Natural killer cell (primary cell): ENCODE data around the gene ARHGDIA. TPM values are rescaled to one million over a fixed set of nuclear protein-coding genes. Genes with fewer than 3 reads are reported as not detected.

Experiments
- ATAC-seq, 3 donors: fragments of 150-1000 bp in 2 of 3; fragments of 200-7000 bp in 1 of 3; cut with Tn5 transposase; 1 replicate in 1 of 3; 2 replicates in 2 of 3; pipeline ENCODE4 v1.10.0; 2021; ENCODE audit warnings: mild to moderate bottlenecking in 2 of 3, moderate library complexity in 2 of 3
- DNase-seq, 2 donors: peaks; one replicate each; pipeline versions ENCODE4 v3.0.0 to v3.0.0-alpha.2; 2013 to 2021; ENCODE audit warnings: mixed read lengths in 1 of 2
- H3K27ac ChIP-seq: one replicate; pipeline ENCODE4 v1.5.1; 2013; ENCODE audit warnings: mild to moderate bottlenecking, low read length
- H3K27me3 ChIP-seq: one replicate; pipeline ENCODE4 v1.6.1; 2013; ENCODE audit warnings: low read length; ENCODE audit not compliant: control insufficient read depth, insufficient read depth
- H3K36me3 ChIP-seq: one replicate; pipeline ENCODE4 v1.6.1; 2013; ENCODE audit warnings: low read length; ENCODE audit not compliant: control insufficient read depth, insufficient read depth
- H3K4me1 ChIP-seq: one replicate; pipeline ENCODE4 v1.6.1; 2013; ENCODE audit warnings: low read length; ENCODE audit not compliant: control insufficient read depth, insufficient read depth
- H3K4me3 ChIP-seq: one replicate; pipeline ENCODE4 v1.5.1; 2013; ENCODE audit warnings: low read length
- H3K9me3 ChIP-seq: one replicate; pipeline ENCODE4 v1.6.1; 2013; ENCODE audit warnings: low read length; ENCODE audit not compliant: control insufficient read depth, insufficient read depth
- H3K27ac Mint-ChIP-seq, 2 donors: one replicate each; pipeline ENCODE4 v1.8.0; 2022; ENCODE audit warnings: mild to moderate bottlenecking in 2 of 2, mixed read lengths in 2 of 2, moderate library complexity in 1 of 2
- H3K27me3 Mint-ChIP-seq, 2 donors: one replicate each; pipeline ENCODE4 v1.8.0; 2022; ENCODE audit warnings: low read depth in 2 of 2, mixed read lengths in 2 of 2
- H3K36me3 Mint-ChIP-seq: one replicate; pipeline ENCODE4 v1.8.0; 2022; ENCODE audit warnings: mixed read lengths
- H3K4me1 Mint-ChIP-seq, 2 donors: one replicate each; pipeline ENCODE4 v1.8.0; 2022; ENCODE audit warnings: mixed read lengths in 2 of 2
- H3K4me3 Mint-ChIP-seq: one replicate; pipeline ENCODE4 v1.8.0; 2022; ENCODE audit warnings: mild to moderate bottlenecking, moderate library complexity, mixed read lengths
- H3K9me3 Mint-ChIP-seq, 2 donors: one replicate each; pipeline ENCODE4 v1.8.0; 2022; ENCODE audit warnings: mixed read lengths in 2 of 2
- WGBS: methylation state at CpG from one replicate; pipeline ENCODE4 v1.1.7; 2013; ENCODE audit warnings: missing lambda C conversion rate; ENCODE audit not compliant: insufficient coverage; 5-methylcytosine and 5-hydroxymethylcytosine counted together
- intact Hi-C: fragments of 100-400 bp; cut with micrococcal nuclease; formaldehyde crosslinking; loops from one replicate; pipeline ENCODE4 v1.14.2; 2022
- total RNA-seq, 4 donors: library from RNA; stranded (reverse); fragments of 120-200 nt in 1 of 4; gene quantifications; one replicate each; pipeline versions ENCODE4 v1.2.3 to v1.2.4, GENCODE V29; 2013 to 2022
- TF ChIP-seq, protein P1 (sequence below): fragments of 200-600 bp; IDR thresholded peaks from one replicate; pipeline ENCODE4 v1.8.0; 2022; ENCODE audit warnings: antibody characterized with exemption

Gene ARHGDIA
- total RNA-seq, 3 donors from 2014 or later (not counting 1 experiment from before 2014, with no cell fraction given): 600 to 824 (median 689) TPM

DNA sequence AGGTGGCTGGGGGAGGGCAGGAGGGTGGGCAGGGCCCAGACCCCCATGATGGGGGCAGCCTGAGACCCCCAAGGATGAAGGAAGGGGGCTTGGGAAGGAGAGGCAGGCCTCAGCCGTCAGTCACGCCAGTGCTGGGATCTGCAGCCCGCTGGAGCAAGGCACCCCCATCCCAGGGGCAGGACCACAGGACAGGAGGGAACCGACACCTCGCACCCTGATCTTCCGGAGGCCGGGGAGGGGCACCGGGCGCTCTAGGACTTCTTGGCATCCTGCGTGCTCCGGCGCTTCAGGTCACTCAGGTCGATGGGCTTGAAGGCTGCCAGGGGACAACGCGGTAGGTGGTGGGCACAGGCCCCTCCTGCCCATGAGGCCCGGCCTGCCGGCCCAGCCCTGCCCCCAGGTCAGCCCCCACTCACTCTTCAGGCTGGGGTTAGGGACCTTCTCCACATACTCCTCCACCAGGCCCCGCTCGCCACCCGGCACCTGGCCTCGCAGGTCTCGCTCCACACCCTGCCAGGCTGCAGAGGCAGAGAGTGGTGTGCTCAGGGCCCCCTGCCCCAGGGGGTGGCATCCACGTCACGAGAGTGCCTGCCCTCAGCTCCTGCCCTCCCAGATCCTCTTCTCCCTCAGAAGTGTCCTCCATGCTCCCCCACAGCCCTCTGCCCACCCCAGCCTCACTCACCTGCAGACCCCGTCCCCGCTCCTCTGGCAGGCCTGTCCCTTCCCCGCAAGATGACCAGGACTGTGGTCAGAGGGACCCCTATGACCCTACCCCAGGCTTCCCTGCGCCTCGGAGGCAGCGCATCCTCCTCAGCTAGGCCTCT is 47.9 kb downstream of the ARHGDIA start:
- peaks cover 7% of the 10 kb centered on the region for H3K36me3 ChIP-seq
- WGBS: 96% methylated on average over 30 of the region's 30 CpGs

DNA sequence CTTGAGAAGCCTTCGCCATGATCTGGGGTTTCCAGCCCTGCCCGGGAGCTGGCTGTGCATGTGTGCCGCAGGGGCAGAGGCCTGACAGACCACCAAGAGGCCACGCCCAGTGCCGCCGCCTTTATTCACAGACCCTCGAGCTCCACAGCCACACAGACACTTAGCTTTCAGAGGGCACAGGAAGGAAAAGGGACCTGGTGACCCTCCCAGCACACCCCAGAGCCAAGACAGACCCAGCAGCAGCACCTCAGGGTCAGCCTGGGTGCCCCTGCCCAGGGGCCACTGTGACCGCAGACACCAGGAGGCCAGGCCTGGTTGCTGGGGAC is 48.9 kb downstream of the ARHGDIA start:
- H3K27ac Mint-ChIP-seq: no peak overlapping the region
- Histone ChIP-seq H3K36me3 (peaks cover 7% of the 10 kb centered on the region), H3K4me3 (no peak overlapping the region), H3K4me1 (peaks cover 3% of the 10 kb centered on the region), H3K9me3 (no peaks in the 10 kb centered on the region), H3K27me3 (no peaks in the 10 kb centered on the region), H3K27ac (no peak overlapping the region)
- no peaks in the 10 kb centered on the region for H3K36me3 Mint-ChIP-seq
- peaks cover 0 to 7% of the 10 kb centered on the region in 2 donors for H3K4me1 Mint-ChIP-seq
- 93% methylated on average over 8 of the region's 8 CpGs for WGBS
- peaks cover 0 to 7% of the 10 kb centered on the region in 2 donors for H3K27me3 Mint-ChIP-seq
- TF ChIP-seq, protein P1, sequence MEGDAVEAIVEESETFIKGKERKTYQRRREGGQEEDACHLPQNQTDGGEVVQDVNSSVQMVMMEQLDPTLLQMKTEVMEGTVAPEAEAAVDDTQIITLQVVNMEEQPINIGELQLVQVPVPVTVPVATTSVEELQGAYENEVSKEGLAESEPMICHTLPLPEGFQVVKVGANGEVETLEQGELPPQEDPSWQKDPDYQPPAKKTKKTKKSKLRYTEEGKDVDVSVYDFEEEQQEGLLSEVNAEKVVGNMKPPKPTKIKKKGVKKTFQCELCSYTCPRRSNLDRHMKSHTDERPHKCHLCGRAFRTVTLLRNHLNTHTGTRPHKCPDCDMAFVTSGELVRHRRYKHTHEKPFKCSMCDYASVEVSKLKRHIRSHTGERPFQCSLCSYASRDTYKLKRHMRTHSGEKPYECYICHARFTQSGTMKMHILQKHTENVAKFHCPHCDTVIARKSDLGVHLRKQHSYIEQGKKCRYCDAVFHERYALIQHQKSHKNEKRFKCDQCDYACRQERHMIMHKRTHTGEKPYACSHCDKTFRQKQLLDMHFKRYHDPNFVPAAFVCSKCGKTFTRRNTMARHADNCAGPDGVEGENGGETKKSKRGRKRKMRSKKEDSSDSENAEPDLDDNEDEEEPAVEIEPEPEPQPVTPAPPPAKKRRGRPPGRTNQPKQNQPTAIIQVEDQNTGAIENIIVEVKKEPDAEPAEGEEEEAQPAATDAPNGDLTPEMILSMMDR: no peak
- DNase-seq: no peak
- no peak overlapping the region for H3K4me3 Mint-ChIP-seq
- no peak for ATAC-seq
- intact Hi-C loops: no loop called here
- no peaks in the 10 kb centered on the region for H3K9me3 Mint-ChIP-seq

More for the DNA sequence above, 47.9 kb downstream of the ARHGDIA start:
- DNase-seq: no peak
- no peaks in the 10 kb centered on the region for H3K27me3 ChIP-seq
- H3K4me3 ChIP-seq: no peak overlapping the region
- Mint-ChIP-seq H3K36me3 (no peaks in the 10 kb centered on the region), H3K4me1 (peaks cover under 1 to 8% of the 10 kb centered on the region in 2 donors), H3K9me3 (no peaks in the 10 kb centered on the region), H3K4me3 (no peak overlapping the region), H3K27me3 (no peaks in the 10 kb centered on the region), H3K27ac (no peak overlapping the region)
- no peak for ATAC-seq
- H3K4me1 ChIP-seq: peaks cover 3% of the 10 kb centered on the region
- intact Hi-C loops: no loop called here
- H3K27ac ChIP-seq: no peak overlapping the region
- TF ChIP-seq, protein P1: no peak
- no peaks in the 10 kb centered on the region for H3K9me3 ChIP-seq

DNA sequence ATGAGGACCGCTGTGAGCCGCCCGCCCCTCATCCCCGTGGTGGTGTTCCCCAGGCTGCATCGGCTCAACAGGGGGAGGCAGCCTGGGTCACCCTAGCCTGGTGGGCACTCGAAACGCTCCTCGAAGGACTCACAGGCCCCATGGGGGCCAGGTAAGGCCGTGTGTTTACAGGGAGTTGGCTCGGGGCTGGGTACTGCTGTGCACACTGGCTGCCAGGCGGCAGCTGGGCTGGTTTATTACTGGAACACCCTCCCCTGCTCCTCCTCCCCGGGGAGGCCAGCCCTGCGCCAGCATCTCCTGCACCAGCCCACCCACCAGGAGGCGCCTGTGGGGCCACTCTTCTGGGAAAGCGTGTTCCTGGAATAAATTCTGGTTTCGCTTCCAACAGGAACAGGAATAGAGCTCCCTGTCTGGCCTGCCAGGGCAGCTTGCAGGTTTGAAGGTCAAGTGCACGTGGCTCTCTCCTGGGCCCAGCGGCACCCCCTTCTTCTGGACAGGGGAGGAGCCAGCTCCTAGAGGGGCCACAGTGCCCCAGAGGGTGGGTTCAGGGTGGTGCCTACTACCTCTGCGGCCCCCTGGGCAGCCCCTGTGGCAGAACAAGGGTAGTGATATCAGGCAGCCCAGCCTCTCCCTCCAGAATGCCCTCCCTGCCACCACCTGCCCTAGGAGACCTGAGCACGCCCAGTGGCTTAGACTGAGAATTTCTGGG is 49.4 kb downstream of the ARHGDIA start:
- no peak for ATAC-seq
- no peaks in the 10 kb centered on the region for H3K27me3 ChIP-seq
- intact Hi-C loops: no loop called here

More for the DNA sequence above, 49.4 kb downstream of the ARHGDIA start:
- H3K4me1 Mint-ChIP-seq: peaks cover 0 to 7% of the 10 kb centered on the region in 2 donors
- H3K4me3 Mint-ChIP-seq: no peak overlapping the region
- no peaks in the 10 kb centered on the region for H3K9me3 Mint-ChIP-seq
- WGBS: 82% methylated on average over 20 of the region's 20 CpGs
- Histone ChIP-seq H3K4me3 (no peak overlapping the region), H3K27ac (no peak overlapping the region), H3K9me3 (no peaks in the 10 kb centered on the region), H3K4me1 (peaks cover 3% of the 10 kb centered on the region), H3K36me3 (peaks cover 7% of the 10 kb centered on the region)
- no peaks in the 10 kb centered on the region for H3K36me3 Mint-ChIP-seq
- DNase-seq: no peak
- peaks cover 0 to 7% of the 10 kb centered on the region in 2 donors for H3K27me3 Mint-ChIP-seq
- TF ChIP-seq, protein P1: no peak
- no peak overlapping the region for H3K27ac Mint-ChIP-seq
